Activated CD4-positive, alpha-beta T cell treated with anti-CD3 and anti-CD28 coated beads for 48 hours (primary cell): ENCODE measurements around the gene HOXB4.

Experiments
- DNase-seq: peaks from one replicate; pipeline ENCODE4 v3.0.0-alpha.2; 2020

HOXB4 gene

GRCh38 chr17:48613862-48614694 lies 35.9 kb upstream of the HOXB4 start:
- DNase-seq: peak; percentile 55

- peak; percentile 61 for DNase-seq
Observed at GRCh38 chr17:48612854-48613691, 34.9 kb upstream of the HOXB4 start.

- no peak for DNase-seq
Observed at GRCh38 chr17:48612456-48612853, 34.3 kb upstream of the HOXB4 start.

GRCh38 chr17:48611681-48612455 lies 33.7 kb upstream of the HOXB4 start:
- DNase-seq: no peak

GRCh38 chr17:48611213-48611612 lies 33.1 kb upstream of the HOXB4 start:
- no peak for DNase-seq

GRCh38 chr17:48610282-48611211 lies 32.4 kb upstream of the HOXB4 start, which contains the start of gene HOXB7:
Gene HOXB7 (minus strand): TSS chr17:48611017. CDS start chr17:48610918, 99 bp downstream.
- DNase-seq: peak; percentile 81

GRCh38 chr17:48609759-48610281 lies 31.7 kb upstream of the HOXB4 start:
- no peak for DNase-seq

GRCh38 chr17:48609033-48609432 lies 30.9 kb upstream of the HOXB4 start:
- no peak for DNase-seq

- DNase-seq: no peak
Observed at GRCh38 chr17:48608494-48608834, 30.3 kb upstream of the HOXB4 start.

GRCh38 chr17:48606892-48607614 lies 28.9 kb upstream of the HOXB4 start:
- no peak for DNase-seq

GRCh38 chr17:48605991-48606891 lies 28.1 kb upstream of the HOXB4 start:
- DNase-seq: no peak

GRCh38 chr17:48605409-48605919 lies 27.3 kb upstream of the HOXB4 start:
- DNase-seq: no peak

GRCh38 chr17:48604770-48605329 lies 26.7 kb upstream of the HOXB4 start, which contains the start of gene HOXB6:
Gene HOXB6 (minus strand): TSS chr17:48604986. CDS start chr17:48598150, 6,836 bp downstream.
- DNase-seq: no peak

- no peak for DNase-seq
Observed at GRCh38 chr17:48603959-48604769, 26.0 kb upstream of the HOXB4 start.

- no peak for DNase-seq
Observed at GRCh38 chr17:48601539-48602425, 23.6 kb upstream of the HOXB4 start.

- no peak for DNase-seq
Observed at GRCh38 chr17:48601207-48601538, 23.0 kb upstream of the HOXB4 start.
